ENCODE results near the gene GCGR.

GRCh38 chr17:81817758-81818147, 13.8 kb downstream of the GCGR start:
- TF ChIP-seq CTCF (IDR thresholded peaks at IDR 0.05; ENCODE audit: borderline replicate concordance, extremely low read depth, low read length, poor library complexity, severe bottlenecking) (no peak), EZH2 (IDR thresholded peaks at IDR 0.05; ENCODE audit: borderline replicate concordance, low read depth, low read length, severe bottlenecking) (no peak)
